GM18498 (cell line): Measurements from ENCODE around the gene SUV39H2.
A peak's percentile ranks its signal among the peaks of the same experiment; 100 is the strongest.
"Not testable (repeated sequence)": the region's sequence is repeated elsewhere in the genome, so short reads cannot be mapped to it uniquely, and the experiment has no call there.

Experiments used
- ATAC-seq: cut with Tn5 transposase; IDR thresholded peaks from one replicate; pipeline ENCODE4 v1.9.1; 2021; ENCODE audit warnings: mild to moderate bottlenecking, moderate library complexity; ENCODE audit not compliant: unreplicated experiment

SUV39H2 gene

DNA sequence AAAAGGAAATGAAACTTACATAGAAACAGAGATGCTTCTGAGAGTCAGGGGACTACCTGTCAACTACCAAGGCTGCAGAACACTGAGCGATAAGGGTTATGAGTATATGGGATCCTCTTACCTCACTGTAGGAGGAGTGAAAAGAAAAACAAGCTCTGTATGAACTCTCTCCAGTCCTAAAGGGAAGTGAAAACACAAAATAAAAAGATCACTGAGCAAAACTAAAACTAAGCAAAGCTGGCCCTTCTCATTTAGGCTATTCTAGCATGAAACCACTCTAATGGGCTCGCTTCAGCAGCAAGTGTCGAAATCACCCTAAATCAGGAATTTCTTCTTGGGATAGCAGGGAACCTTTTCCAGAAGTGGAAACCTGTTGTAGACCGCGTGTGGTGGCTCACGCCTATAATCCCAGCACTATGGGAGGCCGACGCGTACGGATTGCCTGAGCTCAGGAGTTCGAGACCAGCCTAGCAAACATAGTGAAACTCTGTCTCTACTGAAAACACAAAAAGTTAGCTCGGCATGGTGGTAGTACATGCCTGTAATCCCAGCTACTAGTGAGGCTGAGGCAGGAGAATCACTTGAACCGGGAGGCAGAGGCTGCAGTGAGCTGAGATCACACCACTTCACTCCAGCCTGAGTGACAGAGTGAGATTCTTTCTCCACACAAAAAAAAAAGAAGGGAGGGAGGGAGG, 48.2 kb downstream of the SUV39H2 start:
- ATAC-seq: peak; percentile 98

- ATAC-seq: no peak
These were observed 51.9 kb downstream of the SUV39H2 start for GRCh38 chr10:14930610-14931009.

- ATAC-seq: no peak
These were observed 57.9 kb downstream of the SUV39H2 start for GRCh38 chr10:14936584-14936983.

DNA sequence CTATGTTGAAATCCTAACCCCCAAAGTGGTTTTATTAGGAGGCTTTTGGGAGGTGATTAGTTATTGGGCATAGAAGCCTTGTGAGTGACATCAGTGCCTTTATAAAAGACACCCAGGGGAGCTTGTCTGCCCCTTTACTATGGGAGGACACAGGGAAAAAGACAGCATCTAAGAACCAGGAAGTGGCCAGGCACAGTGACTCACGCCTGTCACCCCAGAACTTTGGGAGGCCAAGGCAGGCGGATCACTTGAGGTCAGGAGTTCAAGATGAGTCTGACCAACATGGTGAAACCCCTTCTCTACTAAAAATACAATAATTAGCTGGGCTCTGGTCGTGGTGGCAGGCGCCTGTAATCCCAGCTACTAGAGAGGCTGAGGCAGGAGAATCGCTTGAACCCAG, 60.3 kb downstream of the SUV39H2 start:
- ATAC-seq: not testable (repeated sequence)

DNA sequence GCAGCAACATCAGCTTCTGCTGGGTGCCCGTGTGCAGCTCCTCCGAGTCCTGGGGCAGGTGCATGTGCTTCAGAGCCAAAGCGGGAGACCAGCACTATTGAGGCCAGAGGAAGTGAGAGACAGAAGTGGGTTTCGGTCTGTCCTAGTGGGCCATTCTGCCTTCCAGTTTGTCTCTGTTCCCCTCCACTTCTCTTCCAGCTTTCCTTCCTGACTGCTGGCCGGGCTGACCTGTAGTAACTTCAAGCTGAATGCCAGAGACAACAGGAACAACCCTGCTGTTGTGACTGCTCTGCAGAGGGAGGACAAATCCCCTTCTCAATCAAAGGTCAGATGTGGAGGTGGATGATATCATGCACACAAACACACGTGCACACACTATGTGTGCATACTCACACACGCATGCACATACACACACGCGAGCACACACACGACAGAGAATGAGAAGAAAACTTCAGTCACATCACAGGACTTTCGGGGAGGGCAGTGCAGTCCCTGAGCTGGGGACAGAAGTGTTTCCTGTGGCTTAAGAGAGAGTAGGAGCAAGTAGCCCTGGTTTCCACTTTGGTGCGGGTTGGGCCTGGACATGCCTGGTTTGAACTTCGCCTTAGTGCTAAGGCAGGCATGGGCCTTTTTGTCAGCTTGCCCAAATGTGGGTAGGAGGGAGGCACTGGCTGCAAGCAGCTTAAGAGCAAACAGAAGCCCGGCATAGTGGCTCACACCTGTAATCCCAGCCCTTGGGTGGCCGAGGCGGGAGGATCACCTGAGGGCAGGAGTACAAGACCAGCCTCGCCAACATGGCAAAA, 63.7 kb downstream of the SUV39H2 start:
- ATAC-seq: peak; percentile 89

DNA sequence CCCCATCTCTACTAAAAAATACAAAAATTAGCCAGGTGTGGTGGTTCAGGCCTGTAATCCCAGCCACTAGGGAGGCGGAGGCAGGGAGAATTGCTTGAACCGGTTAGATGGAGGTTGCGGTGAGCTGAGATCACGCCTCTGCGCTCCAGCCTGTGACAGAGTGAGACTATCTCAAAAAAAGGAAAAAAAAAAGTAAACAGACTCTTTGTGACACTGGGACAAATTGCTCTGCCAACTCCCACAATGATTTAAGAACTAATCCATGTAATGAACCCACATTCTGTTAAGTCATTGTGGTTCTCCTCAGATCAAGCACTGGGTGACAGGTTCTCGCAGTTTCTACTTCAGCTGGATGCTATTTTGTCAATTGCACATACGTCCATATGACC, 64.3 kb downstream of the SUV39H2 start:
- not testable (repeated sequence) for ATAC-seq

DNA sequence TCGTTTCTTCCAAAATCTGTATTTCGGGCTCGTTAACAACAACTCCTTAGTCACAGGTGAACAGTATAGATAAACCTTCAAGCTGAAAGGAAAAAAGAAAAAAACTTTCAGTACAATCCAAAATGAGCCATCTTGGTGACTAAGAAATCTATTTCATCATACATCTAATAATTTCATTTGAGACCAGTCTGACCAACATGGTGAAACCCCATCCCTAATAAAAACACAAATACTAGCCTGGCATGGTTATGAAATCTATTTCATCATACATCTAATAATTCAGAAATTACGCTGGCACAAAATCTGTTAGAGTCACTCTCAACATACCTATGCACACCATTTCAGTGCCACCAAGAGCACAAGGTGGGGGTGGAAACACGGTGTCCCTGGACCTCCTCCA, 66.4 kb downstream of the SUV39H2 start:
- ATAC-seq: no peak

GRCh38 chr10:14947268-14947667, 68.6 kb downstream of the SUV39H2 start:
- no peak for ATAC-seq

DNA sequence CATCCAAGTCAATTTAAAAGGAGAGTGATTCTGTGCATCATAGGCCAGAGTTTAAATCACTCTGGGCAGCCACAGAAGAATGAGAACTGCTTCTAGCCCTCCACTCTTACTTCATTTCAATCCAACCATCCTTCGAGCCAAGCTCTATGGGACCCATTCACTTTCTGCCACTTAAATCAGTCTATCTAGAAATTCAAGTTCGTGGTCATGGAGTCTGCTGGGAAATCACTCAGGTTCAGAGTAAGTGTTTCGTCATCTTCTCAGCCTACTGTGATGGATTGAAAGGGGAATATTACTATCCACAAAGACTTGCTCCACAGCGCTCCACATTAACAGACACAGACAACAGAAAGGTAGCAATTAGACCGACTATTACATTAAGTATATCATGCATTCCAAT, 70.6 kb downstream of the SUV39H2 start:
- ATAC-seq: no peak

GRCh38 chr10:14952851-14953423, 74.3 kb downstream of the SUV39H2 start:
- ATAC-seq: no peak

DNA sequence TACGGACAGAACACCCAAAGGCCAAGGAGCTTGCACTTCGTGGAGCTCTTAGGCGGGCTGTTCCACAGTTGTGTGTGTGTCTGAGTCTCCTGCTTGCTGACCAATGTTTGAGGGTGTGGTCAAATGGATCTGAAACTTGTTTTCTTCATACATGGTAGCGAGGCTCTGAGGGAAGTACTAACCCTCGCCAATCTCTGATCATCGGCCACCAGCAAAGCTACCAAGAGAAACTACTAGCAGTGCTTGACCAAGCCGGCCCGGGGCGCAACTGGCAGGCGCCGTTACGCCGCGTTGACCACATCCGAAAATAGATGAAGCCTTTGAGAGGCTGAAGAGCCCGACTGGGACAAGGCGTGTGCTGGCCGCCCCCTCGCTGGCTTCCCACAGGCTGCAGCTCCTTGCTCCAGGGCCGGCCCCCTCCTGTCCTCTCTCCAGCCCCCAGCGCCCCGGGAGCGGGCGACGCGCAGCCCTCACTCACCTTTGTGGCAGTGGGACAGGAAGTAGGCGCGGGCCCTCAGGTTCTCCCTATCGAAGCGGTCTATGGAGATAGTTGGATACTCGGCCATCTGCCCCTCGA, 74.8 kb downstream of the SUV39H2 start:
- peak; percentile 45 for ATAC-seq
